Measurements from ENCODE around the gene ARMC8. TPM values are rescaled to one million over a fixed set of nuclear protein-coding genes. Genes with fewer than 3 reads are reported as not detected.

ARMC8 gene
- total RNA-seq, 1 donor from 2014 or later, result 80.3 TPM

DNA sequence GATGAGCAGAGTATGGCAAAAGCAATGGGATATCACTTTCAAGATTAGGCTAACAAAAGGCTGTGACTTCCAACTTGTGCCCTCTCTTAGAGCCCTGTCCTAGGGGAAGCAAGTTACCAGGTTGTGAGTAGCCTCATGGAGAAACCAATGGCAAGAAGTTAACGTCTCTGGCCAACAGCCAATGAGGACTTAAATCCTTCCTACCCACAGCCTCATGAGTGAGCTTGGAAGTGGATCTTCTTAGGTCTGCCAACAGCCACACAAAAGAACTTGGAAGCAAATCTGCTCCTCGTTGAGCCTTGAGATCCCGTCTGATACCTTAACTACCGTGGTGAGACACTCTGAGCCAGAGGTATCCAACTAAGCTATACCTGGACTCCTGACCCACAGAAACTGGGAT, 136.9 kb downstream of the ARMC8 start:
- no peak overlapping the region for H3K9ac ChIP-seq
- H3K79me2 ChIP-seq (ENCODE audit: low read depth), result no peaks in the 10 kb centered on the region
- no peaks in the 10 kb centered on the region for H3K36me3 ChIP-seq
- peaks cover under 1% of the 10 kb centered on the region for H3K27me3 Mint-ChIP-seq (ENCODE audit: insufficient read depth, low read depth)
- peaks cover 5% of the 10 kb centered on the region for H3F3A ChIP-seq (ENCODE audit: low read depth)
- H3K27ac Mint-ChIP-seq, result no peak overlapping the region
- H3K4me1 ChIP-seq, result peaks cover 18% of the 10 kb centered on the region
- peaks cover 14% of the 10 kb centered on the region for H3K4me1 Mint-ChIP-seq
- DNase-seq (ENCODE audit: low spot score), result no peak
- peaks cover 3% of the 10 kb centered on the region for H3K36me3 Mint-ChIP-seq
- H3K27ac ChIP-seq, result no peak overlapping the region
- H3K9me3 ChIP-seq (ENCODE audit: low read depth), result no peaks in the 10 kb centered on the region
- no peak overlapping the region for H3K4me3 ChIP-seq
- H3K9me3 Mint-ChIP-seq, result no peaks in the 10 kb centered on the region
- H3K4me3 Mint-ChIP-seq, result no peak overlapping the region
- H4K20me1 ChIP-seq (ENCODE audit: low read depth), result no peaks in the 10 kb centered on the region
- TF ChIP-seq, protein P1, sequence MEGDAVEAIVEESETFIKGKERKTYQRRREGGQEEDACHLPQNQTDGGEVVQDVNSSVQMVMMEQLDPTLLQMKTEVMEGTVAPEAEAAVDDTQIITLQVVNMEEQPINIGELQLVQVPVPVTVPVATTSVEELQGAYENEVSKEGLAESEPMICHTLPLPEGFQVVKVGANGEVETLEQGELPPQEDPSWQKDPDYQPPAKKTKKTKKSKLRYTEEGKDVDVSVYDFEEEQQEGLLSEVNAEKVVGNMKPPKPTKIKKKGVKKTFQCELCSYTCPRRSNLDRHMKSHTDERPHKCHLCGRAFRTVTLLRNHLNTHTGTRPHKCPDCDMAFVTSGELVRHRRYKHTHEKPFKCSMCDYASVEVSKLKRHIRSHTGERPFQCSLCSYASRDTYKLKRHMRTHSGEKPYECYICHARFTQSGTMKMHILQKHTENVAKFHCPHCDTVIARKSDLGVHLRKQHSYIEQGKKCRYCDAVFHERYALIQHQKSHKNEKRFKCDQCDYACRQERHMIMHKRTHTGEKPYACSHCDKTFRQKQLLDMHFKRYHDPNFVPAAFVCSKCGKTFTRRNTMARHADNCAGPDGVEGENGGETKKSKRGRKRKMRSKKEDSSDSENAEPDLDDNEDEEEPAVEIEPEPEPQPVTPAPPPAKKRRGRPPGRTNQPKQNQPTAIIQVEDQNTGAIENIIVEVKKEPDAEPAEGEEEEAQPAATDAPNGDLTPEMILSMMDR (IDR thresholded peaks at IDR 0.05), result no peak
- TF ChIP-seq EZH2phosphoT487 (IDR thresholded peaks at IDR 0.05), result no peak
- no peak for TF ChIP-seq EZH2 (IDR thresholded peaks at IDR 0.05)
- no peak overlapping the region for H2AFZ ChIP-seq (replicated peaks)
- no peaks in the 10 kb centered on the region for H3K27me3 ChIP-seq
- no peak overlapping the region for H3K4me2 ChIP-seq

DNA sequence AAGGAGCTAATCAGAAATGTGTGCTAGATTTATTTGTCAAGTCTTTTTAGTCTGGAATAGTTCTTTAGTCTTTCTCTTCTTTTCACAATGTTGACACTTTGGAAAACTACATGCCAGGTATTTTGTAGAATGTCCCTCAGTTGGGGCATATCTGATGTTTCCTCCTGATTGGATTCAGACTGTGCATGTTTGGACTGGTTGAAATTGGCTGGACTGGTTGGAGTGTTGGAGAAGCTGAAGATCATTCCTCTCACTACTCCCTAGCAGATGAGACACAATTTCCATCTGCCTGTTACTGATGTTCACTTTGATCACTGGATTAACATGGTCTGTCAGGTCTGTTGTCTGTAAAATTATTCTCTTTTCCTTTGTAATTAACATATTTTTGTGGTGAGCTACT, 138.9 kb downstream of the ARMC8 start:
- Mint-ChIP-seq H3K4me3 (no peak overlapping the region), H3K4me1 (peaks cover 21% of the 10 kb centered on the region), H3K36me3 (peaks cover 3% of the 10 kb centered on the region), H3K9me3 (no peaks in the 10 kb centered on the region), H3K27ac (no peak overlapping the region), H3K27me3 (ENCODE audit: insufficient read depth, low read depth) (peaks cover 4% of the 10 kb centered on the region)
- no peak for DNase-seq (ENCODE audit: low spot score)
- peaks cover 5% of the 10 kb centered on the region for H3F3A ChIP-seq (ENCODE audit: low read depth)
- no peaks in the 10 kb centered on the region for H3K27me3 ChIP-seq
- H3K27ac ChIP-seq, result no peak overlapping the region
- H3K36me3 ChIP-seq, result no peaks in the 10 kb centered on the region
- H4K20me1 ChIP-seq (ENCODE audit: low read depth), result no peaks in the 10 kb centered on the region
- peaks cover 22% of the 10 kb centered on the region for H3K4me1 ChIP-seq
- no peak overlapping the region for H2AFZ ChIP-seq (replicated peaks)
- no peak overlapping the region for H3K4me3 ChIP-seq
- no peak for TF ChIP-seq EZH2phosphoT487 (IDR thresholded peaks at IDR 0.05)
- TF ChIP-seq, protein P1 (IDR thresholded peaks at IDR 0.05), result no peak
- no peak for TF ChIP-seq EZH2 (IDR thresholded peaks at IDR 0.05)
- no peak overlapping the region for H3K9ac ChIP-seq
- no peaks in the 10 kb centered on the region for H3K79me2 ChIP-seq (ENCODE audit: low read depth)
- H3K4me2 ChIP-seq, result no peak overlapping the region
- no peaks in the 10 kb centered on the region for H3K9me3 ChIP-seq (ENCODE audit: low read depth)

DNA sequence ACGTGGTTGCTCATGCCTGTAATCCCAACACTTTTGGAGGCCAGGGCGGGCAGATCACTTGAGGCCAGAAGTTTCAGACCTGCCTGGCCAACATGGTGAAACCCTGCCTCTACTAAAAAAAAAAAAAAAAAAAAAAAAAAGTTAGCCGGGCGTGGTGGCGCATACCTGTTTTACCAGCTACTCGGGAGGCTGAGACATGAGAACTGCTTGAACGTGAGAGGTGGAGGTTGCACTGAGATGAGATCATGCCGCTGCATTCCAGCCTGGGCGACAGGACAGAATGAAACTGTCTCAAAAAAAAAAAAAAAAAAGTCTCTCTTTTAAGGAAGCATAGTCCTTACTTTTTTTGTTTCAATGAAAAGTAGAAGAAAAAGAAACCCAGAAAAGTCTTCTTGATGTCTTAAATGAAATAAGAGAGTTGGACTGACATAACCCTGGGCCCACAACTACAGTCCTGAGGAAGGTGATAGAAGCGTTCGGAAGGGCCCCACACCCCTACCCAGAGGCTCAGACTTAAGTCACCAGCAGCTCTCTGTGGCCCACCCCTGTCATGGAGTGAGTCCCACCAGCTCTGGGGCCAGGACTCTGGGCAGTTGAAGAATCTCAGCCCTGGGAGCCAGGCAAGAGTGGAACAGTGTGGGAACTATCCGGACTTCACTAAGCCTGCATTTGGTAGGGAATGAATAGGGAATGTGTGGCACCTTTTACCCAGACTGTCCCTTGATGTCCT, 139.9 kb downstream of the ARMC8 start:
- Mint-ChIP-seq H3K4me1 (peaks cover 17% of the 10 kb centered on the region), H3K36me3 (peaks cover 3% of the 10 kb centered on the region), H3K4me3 (no peak overlapping the region), H3K9me3 (no peaks in the 10 kb centered on the region), H3K27me3 (ENCODE audit: insufficient read depth, low read depth) (peaks cover 4% of the 10 kb centered on the region), H3K27ac (no peak overlapping the region)
- H3K4me3 ChIP-seq, result no peak overlapping the region
- no peak for DNase-seq (ENCODE audit: low spot score)
- no peaks in the 10 kb centered on the region for H4K20me1 ChIP-seq (ENCODE audit: low read depth)
- peaks cover 17% of the 10 kb centered on the region for H3K4me1 ChIP-seq
- H3K27ac ChIP-seq, result no peak overlapping the region
- H3F3A ChIP-seq (ENCODE audit: low read depth), result peaks cover 2% of the 10 kb centered on the region
- H3K9me3 ChIP-seq (ENCODE audit: low read depth), result no peaks in the 10 kb centered on the region
- no peaks in the 10 kb centered on the region for H3K79me2 ChIP-seq (ENCODE audit: low read depth)
- H3K27me3 ChIP-seq, result no peaks in the 10 kb centered on the region
- H2AFZ ChIP-seq (replicated peaks), result no peak overlapping the region
- H3K4me2 ChIP-seq, result no peak overlapping the region
- TF ChIP-seq, protein P1 (IDR thresholded peaks at IDR 0.05), result no peak
- no peak overlapping the region for H3K9ac ChIP-seq
- H3K36me3 ChIP-seq, result no peaks in the 10 kb centered on the region

Data from neural progenitor cell (in vitro differentiated cells).